ENCODE results near the gene MED19. TPM values are rescaled to one million over a fixed set of nuclear protein-coding genes. Genes with fewer than 3 reads are reported as not detected.

The MED19 gene
- total RNA-seq, 1 donor from 2014 or later: 20.0 TPM

DNA sequence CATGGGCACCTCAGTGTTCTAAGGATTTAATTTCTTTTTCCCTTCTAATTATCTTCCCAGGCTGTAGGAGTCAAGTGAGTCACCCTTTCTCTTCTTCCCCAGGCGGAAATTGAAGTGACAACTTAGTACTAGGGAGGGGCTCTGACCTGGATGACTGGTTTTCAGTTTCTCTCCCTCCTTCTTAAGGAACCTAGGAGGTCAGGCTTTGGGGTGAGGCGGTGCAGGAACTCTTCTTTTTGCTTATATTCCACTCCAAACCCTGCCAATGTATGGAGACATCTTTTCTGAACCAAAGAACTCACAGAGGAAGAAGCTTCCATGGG is 31.5 kb downstream of the MED19 start:
- TF ChIP-seq, protein P1, sequence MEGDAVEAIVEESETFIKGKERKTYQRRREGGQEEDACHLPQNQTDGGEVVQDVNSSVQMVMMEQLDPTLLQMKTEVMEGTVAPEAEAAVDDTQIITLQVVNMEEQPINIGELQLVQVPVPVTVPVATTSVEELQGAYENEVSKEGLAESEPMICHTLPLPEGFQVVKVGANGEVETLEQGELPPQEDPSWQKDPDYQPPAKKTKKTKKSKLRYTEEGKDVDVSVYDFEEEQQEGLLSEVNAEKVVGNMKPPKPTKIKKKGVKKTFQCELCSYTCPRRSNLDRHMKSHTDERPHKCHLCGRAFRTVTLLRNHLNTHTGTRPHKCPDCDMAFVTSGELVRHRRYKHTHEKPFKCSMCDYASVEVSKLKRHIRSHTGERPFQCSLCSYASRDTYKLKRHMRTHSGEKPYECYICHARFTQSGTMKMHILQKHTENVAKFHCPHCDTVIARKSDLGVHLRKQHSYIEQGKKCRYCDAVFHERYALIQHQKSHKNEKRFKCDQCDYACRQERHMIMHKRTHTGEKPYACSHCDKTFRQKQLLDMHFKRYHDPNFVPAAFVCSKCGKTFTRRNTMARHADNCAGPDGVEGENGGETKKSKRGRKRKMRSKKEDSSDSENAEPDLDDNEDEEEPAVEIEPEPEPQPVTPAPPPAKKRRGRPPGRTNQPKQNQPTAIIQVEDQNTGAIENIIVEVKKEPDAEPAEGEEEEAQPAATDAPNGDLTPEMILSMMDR (IDR thresholded peaks at IDR 0.05): no peak
- H3K27me3 Mint-ChIP-seq (ENCODE audit: low read depth): no peaks in the 10 kb centered on the region
- H3K4me3 Mint-ChIP-seq (ENCODE audit: unreplicated experiment): no peak overlapping the region
- no peaks in the 10 kb centered on the region for H3K9me3 Mint-ChIP-seq (ENCODE audit: low read depth)
- H3K27ac Mint-ChIP-seq (ENCODE audit: unreplicated experiment): no peak overlapping the region
- peaks cover 24% of the 10 kb centered on the region for H3K36me3 Mint-ChIP-seq (ENCODE audit: low read depth)
- no peak for DNase-seq (ENCODE audit: low spot score)
- H3K4me1 Mint-ChIP-seq (ENCODE audit: low read depth): peaks cover 11% of the 10 kb centered on the region

DNA sequence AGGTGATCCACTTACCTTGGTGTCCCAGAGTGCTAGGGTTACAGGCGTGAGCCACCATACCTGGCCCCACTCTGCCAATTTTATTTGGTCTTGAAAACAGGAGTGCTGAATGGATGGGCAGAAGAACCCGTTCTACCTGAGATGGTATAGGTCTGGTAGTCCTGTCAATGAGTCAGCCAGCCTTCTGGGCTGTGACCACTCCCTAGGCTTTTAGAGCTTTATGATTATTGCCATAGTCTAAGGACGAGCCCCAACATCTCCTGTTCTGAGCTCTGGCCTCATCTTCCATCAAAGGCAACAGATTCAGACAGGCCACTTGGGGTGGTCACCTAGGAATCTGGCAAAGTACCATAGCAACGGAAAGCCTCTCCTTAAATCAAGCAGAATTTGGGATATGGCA is 32.6 kb downstream of the MED19 start:
- TF ChIP-seq, protein P1 (IDR thresholded peaks at IDR 0.05): no peak
- peaks cover 11% of the 10 kb centered on the region for H3K4me1 Mint-ChIP-seq (ENCODE audit: low read depth)
- H3K4me3 Mint-ChIP-seq (ENCODE audit: unreplicated experiment): no peak overlapping the region
- no peak for DNase-seq (ENCODE audit: low spot score)
- no peaks in the 10 kb centered on the region for H3K9me3 Mint-ChIP-seq (ENCODE audit: low read depth)
- H3K27ac Mint-ChIP-seq (ENCODE audit: unreplicated experiment): no peak overlapping the region
- H3K27me3 Mint-ChIP-seq (ENCODE audit: low read depth): no peaks in the 10 kb centered on the region
- peaks cover 21% of the 10 kb centered on the region for H3K36me3 Mint-ChIP-seq (ENCODE audit: low read depth)

DNA sequence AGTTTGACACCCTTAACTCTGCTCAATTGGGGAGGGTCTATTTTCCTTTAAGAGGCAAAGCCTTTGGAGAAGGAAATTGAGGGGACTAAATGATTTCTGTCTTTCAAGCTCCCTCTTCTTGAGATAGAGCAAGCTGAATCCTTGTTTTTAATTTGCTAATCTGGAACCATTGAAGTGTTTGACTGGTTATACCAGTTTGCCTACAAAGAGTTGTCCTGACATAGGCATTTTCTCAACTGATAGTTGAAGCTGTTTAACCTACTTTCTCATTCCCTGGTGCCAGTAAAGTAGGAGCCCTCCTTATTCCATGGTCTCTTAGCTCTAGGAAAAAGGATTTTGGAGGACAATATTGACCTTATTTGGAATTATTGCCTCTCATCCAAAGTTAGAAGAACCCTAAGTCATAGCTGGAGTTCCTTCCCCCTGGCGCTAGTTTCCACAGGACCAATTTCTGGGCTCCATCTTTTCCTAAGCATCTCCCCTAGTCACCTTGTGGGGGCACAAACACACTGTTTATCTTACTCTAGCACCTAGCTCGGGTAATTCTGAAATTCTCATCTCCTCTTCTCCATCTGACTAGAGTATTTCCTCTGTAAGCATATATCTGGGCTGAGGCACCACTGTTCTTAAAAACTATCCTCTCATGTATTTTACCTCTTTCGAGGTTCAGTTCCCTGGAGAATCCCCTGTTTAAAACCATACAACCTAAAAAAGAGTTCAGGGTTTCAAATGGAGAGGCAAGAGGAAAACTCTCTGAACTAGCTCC is 36.7 kb downstream of the MED19 start:
- Mint-ChIP-seq H3K27ac (ENCODE audit: unreplicated experiment) (no peak overlapping the region), H3K4me1 (ENCODE audit: low read depth) (peaks cover 14% of the 10 kb centered on the region), H3K4me3 (ENCODE audit: unreplicated experiment) (no peak overlapping the region), H3K9me3 (ENCODE audit: low read depth) (no peaks in the 10 kb centered on the region), H3K36me3 (ENCODE audit: low read depth) (peaks cover 17% of the 10 kb centered on the region), H3K27me3 (ENCODE audit: low read depth) (no peaks in the 10 kb centered on the region)
- TF ChIP-seq, protein P1 (IDR thresholded peaks at IDR 0.05): no peak
- no peak for DNase-seq (ENCODE audit: low spot score)

DNA sequence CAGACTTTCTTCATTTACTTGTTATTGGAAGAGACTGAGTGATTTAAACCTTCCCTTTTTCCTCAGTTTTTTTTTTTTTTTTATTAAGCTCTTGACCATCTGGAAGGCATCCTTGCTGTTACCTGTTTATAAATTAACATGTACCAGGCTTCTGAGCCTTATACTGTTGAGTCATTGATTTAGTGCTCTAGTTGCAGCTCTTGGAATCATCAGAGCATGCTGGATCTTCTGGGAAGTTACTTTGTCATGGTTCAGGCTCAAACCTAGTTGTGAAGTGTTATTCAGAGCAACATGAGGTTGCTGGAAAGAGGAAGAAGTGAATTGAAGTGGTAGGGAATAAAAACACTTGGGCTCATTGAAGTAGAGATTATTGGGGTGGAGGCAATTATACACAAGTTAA is 37.8 kb downstream of the MED19 start:
- Mint-ChIP-seq H3K9me3 (ENCODE audit: low read depth) (no peaks in the 10 kb centered on the region), H3K27ac (ENCODE audit: unreplicated experiment) (no peak overlapping the region), H3K36me3 (ENCODE audit: low read depth) (peaks cover 17% of the 10 kb centered on the region), H3K4me3 (ENCODE audit: unreplicated experiment) (no peak overlapping the region), H3K4me1 (ENCODE audit: low read depth) (peaks cover 16% of the 10 kb centered on the region), H3K27me3 (ENCODE audit: low read depth) (no peaks in the 10 kb centered on the region)
- no peak for DNase-seq (ENCODE audit: low spot score)
- TF ChIP-seq, protein P1 (IDR thresholded peaks at IDR 0.05): no peak

DNA sequence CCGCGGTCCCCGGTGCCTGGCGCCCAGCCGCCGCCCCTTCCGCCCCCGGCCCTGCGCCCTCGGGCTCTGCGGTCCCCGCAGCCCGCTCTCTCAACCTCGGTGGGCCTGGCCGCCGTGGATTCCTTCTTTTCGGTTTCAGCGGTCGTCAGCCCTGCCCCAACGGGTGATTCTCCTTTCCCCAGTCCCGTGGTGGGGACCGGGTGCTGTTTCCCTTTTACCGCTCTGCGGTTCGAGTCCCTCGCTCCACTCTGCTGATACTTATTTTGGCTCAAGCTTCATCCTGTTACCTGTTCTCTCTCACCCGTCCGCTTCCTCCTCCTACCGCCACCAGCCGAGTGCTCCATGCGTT is 43.6 kb downstream of the MED19 start:
- no peaks in the 10 kb centered on the region for H3K9me3 Mint-ChIP-seq (ENCODE audit: low read depth)
- DNase-seq (ENCODE audit: low spot score): no peak

More for the DNA sequence above, 43.6 kb downstream of the MED19 start:
- Mint-ChIP-seq H3K27me3 (ENCODE audit: low read depth) (no peaks in the 10 kb centered on the region), H3K4me3 (ENCODE audit: unreplicated experiment) (peak overlapping the region; percentile 87), H3K4me1 (ENCODE audit: low read depth) (peaks cover 24% of the 10 kb centered on the region), H3K27ac (ENCODE audit: unreplicated experiment) (peak overlapping the region; percentile 100), H3K36me3 (ENCODE audit: low read depth) (peaks cover 8% of the 10 kb centered on the region)
- TF ChIP-seq, protein P1 (IDR thresholded peaks at IDR 0.05): no peak
